Stimulated activated CD4-positive, alpha-beta T cell treated with anti-CD3 and anti-CD28 coated beads, Interleukin-12 subunit alpha, Interleukin-12 subunit beta, amount 100 ng/mL, for 24 hours (primary cell): Measurements from ENCODE around the gene SPNS1.
A peak's percentile ranks its signal among the peaks of the same experiment; 100 is the strongest.
"Not testable (repeated sequence)": the region's sequence is repeated elsewhere in the genome, so short reads cannot be mapped to it uniquely, and the experiment has no call there.

Experiments used
- DNase-seq, 2 experiments: peaks; one replicate each; pipeline ENCODE4 v3.0.0-alpha.2; 2020; ENCODE audit warnings: low read depth in 2 of 2

SPNS1 gene

DNA sequence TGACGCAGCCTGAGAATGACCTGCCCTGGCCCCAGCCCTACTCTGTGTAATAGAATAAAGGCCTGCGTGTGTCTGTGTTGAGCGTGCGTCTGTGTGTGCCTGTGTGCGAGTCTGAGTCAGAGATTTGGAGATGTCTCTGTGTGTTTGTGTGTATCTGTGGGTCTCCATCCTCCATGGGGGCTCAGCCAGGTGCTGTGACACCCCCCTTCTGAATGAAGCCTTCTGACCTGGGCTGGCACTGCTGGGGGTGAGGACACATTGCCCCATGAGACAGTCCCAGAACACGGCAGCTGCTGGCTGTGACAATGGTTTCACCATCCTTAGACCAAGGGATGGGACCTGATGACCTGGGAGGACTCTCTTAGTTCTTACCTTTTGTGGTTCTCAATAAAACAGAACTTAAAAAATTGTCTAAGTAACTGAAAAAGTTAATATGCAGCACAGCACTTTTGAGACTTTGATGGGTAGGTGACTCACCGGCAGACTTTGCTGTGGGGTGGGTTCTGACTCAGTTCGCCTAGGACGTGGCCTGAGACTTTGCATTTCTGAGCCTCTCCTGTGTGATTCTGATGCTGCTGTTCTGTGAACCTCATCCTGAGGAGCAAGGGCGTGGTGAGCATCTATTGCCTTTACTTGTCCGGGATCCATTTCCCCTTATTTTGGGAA lies 15.9 kb downstream of the SPNS1 start:
- DNase-seq, result peak; percentile 45 to 63

DNA sequence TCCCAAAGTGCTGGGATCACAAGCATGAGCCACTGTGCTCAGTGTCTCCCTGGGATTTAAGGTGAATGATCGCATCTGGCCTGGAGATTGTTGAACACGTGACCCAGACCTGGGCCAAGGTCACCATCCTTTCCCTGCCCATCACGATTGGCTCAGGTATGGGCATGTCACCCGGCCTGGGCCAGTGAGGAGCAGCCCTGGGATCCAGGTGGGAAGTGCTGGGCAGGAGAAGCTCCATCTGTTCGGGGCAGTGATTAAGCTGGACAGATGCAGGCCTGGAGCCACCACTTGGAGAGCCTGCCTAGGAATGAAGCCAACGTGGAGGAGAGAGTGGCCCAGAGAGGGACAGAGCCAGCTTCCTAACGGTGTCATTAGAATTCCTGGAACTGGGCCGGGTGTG lies 17.1 kb downstream of the SPNS1 start:
- DNase-seq, result no peak

DNA sequence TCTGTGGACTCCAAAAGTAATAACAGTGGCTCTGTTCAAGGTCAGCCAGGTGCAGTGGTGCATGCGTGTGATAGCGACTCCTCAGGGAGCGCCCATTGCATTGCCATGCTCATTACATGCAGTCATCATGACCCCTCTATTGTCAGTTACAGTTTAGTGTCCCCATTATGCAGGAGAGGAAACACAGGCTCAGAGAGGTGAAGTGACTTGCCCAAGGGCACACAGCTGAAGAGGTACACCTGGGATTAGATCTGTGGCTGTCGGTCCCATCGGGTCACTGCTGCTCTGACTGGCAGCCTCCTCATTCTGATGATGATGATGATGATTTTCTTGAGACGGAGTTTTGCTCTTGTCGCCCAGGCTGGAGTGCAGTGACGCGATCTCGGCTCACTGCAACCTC lies 17.9 kb downstream of the SPNS1 start:
- no peak for DNase-seq

DNA sequence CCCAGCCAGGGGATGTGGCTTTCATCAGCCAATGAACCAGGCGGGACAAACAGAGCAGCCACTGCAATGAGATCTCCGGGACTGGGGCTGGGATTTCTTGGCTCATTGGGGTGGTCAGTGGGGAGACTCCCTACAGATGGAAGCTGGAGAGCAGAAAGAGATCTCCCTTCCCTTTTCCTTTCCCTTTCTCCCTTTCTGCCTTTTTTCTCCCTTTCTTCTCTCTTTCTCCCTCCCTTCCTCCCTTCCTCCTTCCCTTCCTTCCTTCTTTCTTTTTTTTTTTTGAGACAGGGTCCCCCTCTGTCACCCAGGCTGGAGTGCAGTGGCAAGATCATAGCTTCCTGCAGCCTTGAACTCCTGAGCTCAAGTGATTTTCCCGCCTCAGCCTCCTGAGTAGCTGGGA lies 24.3 kb downstream of the SPNS1 start:
- DNase-seq, result no peak

DNA sequence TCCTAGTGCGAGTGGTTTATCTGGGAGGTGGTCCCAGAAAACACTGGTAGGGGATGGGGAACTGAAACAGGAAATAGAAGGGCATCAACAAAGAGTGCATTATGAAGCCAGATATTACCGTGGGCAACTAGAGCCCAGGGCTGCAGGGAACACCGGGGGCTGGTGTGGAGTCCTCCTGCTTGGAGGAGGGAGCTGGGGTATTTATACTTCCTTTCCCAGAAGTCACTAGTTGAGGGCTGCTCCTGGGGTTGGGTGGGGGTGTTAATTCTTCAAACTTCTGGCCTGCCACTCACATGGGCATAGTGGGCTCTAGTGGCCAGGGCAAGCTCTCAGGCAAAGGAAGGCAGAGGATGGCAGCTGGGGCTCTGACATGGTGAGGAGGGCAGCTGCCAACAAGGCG lies 25.0 kb downstream of the SPNS1 start:
- DNase-seq, result no peak

DNA sequence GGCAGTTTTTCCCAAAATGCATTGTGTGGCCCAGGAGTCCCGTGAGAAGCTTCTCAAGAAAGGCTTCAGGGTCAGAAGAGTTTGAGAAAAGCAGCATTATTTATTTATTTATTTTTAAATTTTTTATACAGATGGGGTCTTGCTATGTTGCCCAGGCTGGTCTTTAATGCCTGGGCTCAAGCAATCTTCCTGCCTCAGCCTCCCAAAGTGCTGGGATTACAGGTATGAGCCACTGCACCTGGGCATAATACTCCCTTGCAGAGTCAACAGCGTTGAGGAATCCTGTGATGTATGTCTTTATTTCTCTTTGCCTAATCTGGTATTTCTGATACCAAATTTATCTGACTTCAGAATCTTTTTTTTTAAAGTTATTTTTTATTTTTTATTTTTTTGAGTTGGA lies 25.4 kb downstream of the SPNS1 start:
- no peak for DNase-seq

DNA sequence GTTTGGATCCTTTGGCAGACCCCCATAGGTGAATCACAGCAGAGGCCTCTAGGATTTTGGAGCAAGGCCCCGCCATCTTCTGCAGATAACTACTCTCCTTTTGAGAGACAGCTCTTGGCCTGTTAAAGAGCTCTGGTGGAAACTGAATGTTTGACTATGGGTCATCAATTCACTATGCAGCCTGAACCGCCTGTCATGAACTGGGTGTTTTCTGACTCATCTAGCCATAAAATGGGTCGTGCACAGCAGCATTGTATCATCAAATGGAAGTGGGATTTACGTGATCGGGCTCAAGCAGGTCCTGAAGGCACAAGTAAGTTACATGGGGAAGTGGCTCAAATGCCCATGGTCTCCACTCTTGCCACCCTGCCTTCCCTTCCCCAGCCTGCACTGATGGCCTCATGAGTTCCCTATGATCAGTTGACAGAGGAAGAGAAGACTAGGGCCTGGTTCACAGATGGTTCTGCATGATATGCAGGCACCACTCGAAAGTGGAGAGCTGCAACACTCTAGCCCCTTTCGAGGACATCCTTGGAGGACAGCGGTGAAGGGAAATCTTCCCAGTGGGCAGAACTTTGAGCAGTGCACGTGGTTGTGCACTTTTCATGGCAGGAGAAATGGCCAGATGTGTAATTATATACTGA lies 30.0 kb downstream of the SPNS1 start:
- not testable (repeated sequence) for DNase-seq

DNA sequence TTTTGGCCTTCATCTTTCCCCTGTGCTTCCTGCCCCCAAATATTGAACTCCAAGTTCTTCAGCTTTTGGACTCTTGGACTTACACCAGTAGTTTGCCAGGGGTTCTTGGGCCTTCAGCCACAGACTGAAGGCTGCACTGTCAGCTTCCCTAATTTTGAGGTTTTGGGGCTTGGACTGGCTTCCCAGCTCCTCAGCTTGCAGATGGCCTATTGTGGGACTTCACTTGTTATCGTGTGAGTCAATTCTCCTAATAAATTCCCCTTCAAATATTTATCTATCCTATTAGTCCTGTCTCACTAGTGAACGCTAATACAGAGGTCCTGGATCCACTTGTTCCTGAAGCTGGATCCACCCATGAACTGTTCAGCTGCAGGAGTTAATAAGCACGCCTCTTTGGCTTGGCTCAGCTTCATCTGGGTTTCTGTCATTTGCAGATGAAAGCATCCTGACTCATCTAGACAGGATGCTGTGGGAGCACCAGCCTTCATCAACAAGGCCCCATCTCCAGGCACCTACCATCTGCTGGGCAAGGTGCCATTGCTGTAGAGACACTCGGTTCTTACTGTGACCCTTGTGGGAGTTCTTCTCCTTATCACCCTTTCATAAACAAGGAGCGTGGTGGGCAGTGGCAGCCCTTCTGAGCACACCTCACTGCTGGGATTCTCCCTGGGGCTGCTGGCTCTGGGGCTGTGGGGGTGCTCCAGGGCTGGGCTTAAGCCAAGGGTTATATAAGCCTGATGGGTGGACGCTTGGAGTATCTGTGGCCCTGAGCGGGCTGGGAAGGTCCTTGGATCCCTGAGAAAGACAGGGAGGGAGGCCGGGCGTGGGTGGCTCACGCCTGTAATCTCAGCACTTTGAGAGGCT lies 33.4 kb downstream of the SPNS1 start:
- DNase-seq, result peak in 1 of 2 experiments; percentile 66

DNA sequence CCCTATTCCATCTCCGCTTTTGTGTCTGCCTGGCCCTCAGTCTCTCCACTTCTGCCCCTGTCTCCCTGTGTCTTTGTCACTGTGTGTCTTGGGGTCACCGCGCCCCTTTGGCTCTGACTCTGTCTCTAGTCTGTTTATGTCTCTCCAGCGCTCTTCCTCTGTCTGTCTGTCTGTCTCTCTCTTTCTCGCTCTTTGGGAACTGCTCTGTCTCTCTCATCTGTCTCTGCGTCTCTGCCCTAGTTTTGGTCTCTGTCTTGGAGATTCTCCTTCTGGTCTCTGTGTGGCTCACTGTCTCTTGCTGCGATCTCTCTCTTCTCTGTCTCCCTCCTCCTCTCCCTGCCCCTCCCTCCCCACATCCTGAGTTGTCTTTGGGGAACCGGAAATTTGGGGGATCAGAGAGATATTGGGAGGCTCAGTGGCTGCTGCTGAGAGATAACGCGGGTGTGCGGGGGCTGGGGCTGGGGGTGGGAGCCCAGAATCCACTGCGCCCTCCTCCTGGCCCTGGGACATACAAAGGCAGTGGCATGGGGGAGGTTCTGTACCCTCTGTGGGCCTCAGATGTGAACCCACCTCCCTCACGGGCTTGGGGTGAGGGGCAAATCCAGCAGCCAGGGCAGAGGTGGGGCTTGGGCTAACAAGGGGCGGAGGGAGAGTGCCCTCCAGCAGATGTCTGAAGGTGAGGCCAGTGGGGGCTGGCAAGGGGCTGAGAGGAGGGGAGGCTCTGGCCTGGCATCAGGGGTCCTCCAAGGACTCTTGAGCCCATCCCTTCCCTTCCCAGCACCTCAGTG lies 34.7 kb downstream of the SPNS1 start:
- peak in 1 of 2 experiments; percentile 44 for DNase-seq

DNA sequence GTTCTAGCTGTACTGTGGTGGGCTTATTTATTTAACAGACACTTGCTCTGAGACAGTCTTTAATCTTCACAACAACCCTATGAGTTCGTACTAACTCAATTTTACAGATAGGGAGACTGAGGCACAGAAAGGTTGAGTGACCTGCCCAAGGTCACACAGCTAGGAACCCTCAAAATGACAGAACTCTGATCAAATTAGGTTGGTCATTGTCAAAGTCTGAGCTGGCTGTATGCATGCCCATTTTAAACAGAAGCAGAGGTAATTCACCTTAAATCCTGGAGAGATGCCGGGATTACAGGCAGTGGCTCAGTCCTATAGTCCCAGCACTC lies 35.2 kb downstream of the SPNS1 start:
- no peak for DNase-seq

DNA sequence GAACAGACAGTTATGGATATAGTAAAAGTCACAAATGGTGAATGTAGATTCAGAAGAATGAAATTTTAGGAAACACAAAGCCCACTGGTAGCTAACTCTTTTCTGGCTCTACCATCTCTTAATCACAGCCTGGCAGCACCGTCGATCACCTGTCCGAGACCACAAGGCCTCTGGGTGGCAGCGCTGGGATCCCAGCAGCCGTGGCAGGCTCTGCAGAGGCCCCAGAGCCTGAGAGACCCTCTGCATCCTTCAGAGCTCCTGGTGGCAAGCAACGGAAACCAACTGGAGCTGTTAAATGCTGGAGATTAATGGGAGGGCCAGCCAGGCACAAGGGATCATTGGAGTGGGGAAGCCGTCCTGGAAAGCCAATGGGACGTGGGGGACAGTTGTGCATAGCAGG lies 36.5 kb downstream of the SPNS1 start:
- DNase-seq, result no peak

DNA sequence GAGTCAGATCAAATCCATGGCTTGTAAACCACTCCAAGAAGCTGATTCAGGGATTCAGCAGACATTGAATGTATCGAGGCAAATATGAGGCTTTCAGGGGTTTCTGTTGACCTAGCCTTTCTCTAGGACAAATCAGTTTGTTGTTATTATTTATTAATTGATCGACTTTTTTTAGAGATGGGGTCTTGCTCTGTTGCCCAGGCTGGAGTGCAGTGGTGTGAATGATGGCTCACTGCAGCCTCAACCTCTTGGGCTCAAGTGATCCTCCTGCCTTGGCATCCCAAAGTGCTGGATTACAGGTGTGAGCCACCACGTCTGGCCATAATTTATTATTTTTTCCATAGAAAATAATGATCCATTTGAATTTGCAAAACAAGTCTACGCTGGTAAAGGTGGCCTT lies 37.3 kb downstream of the SPNS1 start:
- DNase-seq, result no peak

DNA sequence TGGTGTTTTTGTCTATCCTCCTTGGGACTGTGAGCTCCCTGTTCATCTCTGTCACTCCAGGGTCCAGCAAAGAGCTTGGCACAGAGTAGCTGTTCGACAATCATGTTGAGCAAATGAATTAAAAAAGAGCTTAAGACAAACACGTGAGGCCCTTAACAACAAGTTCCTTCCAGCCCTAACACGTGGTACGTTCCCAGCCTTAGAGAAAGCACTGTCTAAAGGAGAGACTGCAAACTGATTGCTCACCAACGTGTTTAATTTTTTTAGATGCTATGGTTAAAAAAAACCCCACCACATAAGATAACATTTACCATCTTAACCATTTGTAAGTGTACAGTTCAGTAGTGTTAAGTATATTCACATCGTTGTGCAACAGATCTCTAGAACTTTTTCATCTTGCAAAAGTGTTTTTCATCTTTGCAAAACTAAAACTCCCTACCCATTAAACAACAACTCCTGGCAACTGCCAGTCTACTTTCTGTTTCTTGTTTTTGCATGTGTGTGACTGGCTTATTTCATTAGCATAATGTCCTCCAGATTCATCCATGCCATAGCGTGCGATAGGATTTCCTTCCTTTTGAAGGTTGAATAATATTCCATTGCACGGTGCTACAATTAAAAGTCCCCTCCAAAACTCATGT lies 38.5 kb downstream of the SPNS1 start:
- DNase-seq, result no peak

DNA sequence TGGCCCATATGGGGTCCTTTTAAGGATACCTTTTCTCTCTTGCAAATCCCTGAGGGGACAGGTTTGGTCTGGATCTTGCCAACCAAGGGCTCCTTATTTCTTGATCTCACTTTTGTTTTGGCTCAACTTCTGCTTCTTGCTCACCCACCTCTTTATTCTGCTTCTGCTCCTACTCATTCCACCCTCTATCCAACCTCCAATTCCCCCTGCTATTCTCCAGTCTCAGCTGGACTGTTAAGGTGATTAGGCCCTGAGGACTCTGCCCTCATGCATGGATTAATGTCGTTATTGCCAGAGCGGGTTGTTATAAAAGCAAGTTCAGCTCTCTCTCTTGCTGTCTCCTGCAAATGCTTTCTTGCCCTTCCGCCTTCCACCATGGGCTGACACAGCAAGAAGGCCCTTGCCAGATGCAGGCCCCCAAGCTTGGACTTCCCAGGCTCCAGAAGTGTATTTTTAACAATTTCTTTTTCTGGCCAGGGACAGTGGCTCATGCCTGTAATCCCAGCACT lies 40.0 kb downstream of the SPNS1 start:
- no peak for DNase-seq

DNA sequence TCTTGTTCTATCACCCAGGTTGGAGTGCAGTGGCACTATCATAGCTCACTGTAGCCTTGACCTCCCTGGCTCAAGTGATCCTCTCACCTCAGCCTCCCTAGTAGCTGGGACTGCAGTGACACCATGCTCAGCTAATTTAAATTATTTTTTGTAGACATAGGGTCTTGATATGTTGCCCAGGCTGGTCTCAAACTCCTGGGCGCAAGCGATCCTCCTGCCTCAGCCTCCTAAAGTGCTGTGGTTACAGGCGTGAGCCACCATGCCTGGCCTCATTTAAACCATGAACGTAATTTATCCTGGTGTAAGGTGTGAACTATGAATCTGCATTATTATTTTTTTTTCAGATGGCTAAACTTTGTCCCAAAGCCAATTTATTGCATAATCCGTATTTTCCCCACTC lies 47.6 kb downstream of the SPNS1 start:
- no peak for DNase-seq

DNA sequence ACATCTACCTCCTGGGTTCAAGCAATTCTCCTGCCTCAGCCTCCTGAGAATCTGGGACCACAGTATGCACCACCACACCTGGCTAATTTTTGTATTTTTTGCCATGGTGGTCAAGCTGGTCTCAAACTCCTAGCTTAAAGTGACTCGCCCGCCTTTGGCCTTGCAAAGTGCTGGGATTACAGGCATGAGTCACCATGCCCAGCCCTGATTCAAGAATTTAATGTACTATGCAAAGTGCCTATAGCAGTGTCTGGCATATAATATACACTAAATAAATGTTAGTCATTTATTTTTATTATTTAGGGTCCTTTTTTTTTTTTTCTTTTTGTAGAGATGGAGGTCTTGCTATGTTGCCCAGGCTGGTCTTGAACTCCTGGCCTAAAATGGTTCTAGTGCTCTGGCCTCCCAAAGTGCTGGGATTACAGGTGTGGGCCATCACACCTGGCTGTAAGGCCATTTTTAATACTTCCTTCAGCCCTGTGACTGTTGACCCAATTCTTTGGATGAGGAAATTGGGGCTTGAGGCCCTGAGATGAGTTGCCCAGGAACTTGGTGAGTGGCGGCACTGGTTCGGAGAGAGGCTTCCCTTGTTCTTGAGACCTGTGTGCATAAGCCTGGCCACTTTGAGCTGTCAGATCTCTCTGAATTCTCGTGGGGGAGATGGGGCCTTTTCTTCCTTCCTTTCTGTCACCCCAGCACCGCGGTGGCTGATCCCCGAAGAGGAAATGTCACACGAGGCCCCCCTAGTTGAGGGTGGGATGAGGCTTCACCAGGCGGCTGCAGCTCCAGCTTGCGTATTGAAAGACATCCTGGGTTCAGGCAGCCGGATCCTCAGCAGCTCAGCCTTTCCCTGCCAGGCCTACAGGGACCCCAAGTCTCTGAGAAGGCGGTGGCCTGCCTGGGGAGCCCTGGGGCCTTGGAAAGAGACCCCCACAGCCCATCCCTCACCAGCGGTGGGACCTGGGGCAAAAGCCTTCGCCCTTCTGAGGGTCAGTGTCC lies 49.0 kb downstream of the SPNS1 start:
- no peak for DNase-seq

DNA sequence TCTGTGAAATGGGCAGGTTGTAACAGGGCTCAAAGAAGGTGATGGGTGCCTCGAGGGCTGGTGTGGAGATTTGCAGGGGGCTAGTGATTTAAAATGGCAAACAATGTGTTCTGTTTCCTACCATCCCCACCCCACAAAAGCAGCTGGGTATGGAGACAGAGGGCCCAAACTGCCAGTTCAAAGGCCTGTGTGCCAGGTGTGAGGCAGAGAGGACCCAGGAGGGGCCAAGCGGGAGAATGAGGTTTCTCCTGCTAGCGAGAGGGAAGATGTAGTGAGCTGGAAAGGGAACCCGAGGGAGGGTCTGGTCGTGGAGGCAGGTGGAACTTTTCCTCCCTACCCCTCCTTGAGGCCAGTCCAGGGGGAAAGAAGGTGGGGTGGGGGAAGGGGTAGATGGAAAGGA lies 49.7 kb downstream of the SPNS1 start:
- DNase-seq, result no peak

DNA sequence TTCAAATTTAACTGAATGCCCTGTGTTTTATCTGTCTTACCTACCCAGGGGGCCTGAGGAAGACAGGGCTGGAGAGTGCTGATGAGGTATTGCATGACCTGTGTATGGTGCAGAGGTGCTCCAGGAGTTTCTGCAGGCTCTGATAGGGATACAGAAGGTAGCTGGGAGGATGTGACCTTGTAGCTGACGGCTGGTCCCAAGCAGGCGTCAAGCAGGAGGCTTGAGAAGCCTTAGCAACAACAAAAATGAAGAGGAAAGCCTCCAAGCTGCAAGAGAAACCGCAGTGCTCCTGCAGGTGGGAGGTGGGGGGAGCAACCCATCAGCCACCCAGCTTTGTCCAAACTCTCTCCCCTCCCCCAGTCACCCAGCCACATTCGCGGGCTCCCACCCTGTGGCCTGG lies 50.6 kb downstream of the SPNS1 start:
- DNase-seq, result no peak

DNA sequence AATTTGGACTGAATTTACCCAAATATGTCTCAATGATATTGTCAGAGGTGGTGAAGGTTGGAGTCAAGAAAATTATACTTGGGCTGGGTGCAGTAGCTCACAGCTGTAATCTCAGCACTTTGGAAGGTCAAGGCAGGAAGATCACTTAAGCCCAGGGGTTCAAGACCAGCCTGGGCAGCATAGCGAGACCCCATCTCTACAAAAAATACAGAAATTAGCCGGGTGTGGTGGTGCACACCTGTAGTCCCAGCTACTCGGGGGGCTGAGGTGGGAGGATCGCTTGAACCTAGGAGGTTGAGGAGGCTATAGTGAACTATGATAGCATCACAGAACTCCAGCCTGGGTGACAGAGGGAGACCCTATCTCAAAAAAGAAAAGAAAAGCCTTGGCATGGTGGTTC lies 51.2 kb downstream of the SPNS1 start:
- no peak for DNase-seq

DNA sequence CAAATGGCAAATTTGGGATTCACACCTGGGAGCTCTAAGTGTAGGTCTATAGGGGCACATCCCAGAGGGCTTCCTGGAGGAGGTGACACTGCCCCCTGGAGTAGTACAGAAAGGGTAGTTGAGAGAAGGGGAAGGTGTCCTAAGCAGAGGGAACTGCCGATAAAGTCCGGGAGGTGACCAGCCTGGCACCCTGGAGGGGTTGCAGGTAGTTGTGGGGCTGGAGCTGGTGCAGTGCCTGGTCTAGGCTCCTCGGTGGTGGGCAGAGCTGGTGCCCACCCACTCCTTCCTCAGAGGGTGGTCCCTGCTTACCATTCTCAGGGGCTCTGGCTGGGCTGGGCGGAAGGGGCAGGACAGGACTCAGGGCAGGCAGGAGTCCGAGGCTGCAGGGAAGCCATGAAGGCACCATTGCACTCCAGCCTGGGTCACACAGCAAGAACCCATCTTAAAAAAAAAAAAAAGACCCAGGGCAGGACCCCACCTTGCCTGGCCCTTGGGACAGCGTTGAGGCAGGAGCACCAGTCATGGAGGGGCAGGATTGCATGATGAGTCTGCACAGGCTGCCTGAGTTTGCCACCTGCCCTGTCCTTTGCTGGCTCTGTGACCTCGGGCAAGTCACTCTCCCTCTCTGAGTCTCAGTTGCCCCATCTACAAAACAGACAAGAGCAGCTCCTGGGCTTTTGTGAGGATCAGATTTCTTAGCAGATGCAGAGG lies 54.0 kb downstream of the SPNS1 start:
- DNase-seq, result no peak
